GM13976 (cell line): ENCODE data around the gene GDPD3.

Source experiments
- DNase-seq: peaks from one replicate; pipeline ENCODE4 v3.0.0; 2012; ENCODE audit warnings: low spot score
- CTCF ChIP-seq: IDR thresholded peaks from 2 replicates; pipeline ENCODE4 v1.5.1; 2012; ENCODE audit warnings: borderline replicate concordance, mild to moderate bottlenecking; ENCODE audit not compliant: insufficient read depth; ENCODE audit errors: extremely low read depth, missing control alignments, control extremely low read depth
- in situ Hi-C: fragments of 300-500 bp; cut with MboI; formaldehyde crosslinking; loops from one replicate; pipeline ENCODE4 v1.12.0; 2022; ENCODE audit warnings: low sequenced_read_pairs, mixed read lengths, inconsistent platforms; ENCODE audit not compliant: unreplicated experiment

Gene GDPD3

DNA sequence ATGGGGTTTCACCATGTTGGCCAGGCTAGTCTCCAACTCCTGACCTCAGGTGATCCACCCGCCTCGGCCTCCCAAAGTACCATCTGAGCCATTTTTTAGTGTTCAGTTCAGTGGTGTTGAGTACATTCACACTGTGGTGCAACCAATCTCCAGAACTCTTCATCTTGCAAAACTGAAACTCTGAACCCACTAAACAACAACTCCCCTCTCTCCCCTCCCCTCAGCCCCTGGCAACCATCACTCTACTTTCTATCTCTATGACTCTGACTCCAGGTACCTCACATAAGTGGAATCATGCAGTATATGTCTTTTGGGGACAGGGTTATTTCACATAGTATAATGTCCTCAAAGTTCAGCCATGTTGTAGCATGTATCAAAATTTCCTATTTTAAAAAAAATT is 28.4 kb upstream of the GDPD3 start:
- DNase-seq = no peak
- no peak for TF ChIP-seq CTCF
- in situ Hi-C loops = no loop called here

- TF ChIP-seq CTCF = no peak
- DNase-seq = no peak
- in situ Hi-C loops = no loop called here
These were observed 26.5 kb upstream of the GDPD3 start for GRCh38 chr16:30139583-30140481.

- DNase-seq = no peak
- no peak for TF ChIP-seq CTCF
- in situ Hi-C loops = no loop called here
These were observed 24.6 kb upstream of the GDPD3 start for GRCh38 chr16:30137897-30138296.

DNA sequence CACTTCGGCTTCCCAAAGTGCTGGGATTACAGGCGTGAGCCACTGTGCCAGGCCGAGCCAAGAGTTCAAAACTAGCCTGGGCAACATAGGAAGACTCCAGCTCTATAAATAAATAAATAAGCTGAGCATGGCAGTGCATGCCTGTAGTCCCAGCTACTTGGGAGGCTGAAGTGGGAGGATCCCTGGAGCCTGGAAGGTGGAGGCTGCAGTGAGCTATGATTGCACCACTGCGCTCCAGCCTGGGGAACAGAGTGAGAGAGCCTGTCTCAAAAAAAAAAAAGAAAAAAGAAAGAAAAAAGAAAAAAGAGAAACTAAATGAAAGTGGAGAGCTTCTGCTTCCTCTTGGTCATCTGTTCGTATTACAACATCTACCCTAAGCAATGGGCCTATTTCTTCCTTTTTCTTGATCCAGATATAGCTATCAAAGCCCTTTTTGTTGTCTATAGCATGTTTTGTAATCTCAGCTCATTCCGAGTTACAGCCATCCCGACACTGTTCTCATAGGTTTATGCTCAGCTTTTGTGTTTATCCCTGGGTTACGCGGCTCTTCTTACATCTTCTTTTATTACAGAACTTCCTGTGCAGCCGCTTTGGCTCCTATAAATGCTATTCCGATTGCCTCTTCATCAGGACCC is 23.8 kb upstream of the GDPD3 start:
- no peak for DNase-seq
- no peak for TF ChIP-seq CTCF
- in situ Hi-C loops = no loop called here

- no peak for DNase-seq
- in situ Hi-C loops = no loop called here
- TF ChIP-seq CTCF = no peak
These were observed 19.3 kb upstream of the GDPD3 start for GRCh38 chr16:30132591-30132990.

DNA sequence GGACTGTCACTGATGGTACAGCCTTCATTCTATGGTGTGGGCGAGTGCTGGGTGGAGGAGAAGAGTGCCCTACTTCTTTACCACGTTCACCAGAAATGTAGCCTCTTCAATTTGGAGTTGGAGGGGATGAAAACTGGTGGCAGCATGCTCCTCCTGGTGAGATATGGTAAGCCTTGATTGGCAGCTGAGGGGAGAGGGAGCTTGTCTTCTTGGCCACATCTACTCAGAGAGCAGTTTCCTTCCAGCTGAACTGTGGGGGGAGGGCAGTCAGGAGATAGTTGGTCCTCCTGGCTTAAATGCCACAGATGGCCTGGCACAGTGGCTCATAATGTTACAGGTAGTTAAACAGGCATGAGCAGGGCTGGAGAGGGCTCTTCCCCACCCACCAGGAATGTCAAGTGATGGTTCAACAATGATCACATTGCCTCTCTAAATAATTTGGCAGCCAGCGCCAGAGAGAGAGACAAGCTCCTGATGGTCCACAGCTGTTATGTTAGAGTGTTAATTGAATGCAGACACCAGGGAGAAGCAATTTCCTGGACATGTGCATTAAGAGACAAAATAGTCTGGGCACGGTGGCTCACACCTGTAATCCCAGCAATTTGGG is 18.6 kb upstream of the GDPD3 start:
- DNase-seq = no peak

More for the DNA sequence above, 18.6 kb upstream of the GDPD3 start:
- TF ChIP-seq CTCF = no peak
- in situ Hi-C loops = no loop called here
